ENCODE results near the gene SEMA6D. TPM values are rescaled to one million over a fixed set of nuclear protein-coding genes. Genes with fewer than 3 reads are reported as not detected.

SEMA6D gene
- total RNA-seq, 3 donors from 2014 or later (not counting 1 experiment from before 2014, with no cell fraction given): not detected

DNA sequence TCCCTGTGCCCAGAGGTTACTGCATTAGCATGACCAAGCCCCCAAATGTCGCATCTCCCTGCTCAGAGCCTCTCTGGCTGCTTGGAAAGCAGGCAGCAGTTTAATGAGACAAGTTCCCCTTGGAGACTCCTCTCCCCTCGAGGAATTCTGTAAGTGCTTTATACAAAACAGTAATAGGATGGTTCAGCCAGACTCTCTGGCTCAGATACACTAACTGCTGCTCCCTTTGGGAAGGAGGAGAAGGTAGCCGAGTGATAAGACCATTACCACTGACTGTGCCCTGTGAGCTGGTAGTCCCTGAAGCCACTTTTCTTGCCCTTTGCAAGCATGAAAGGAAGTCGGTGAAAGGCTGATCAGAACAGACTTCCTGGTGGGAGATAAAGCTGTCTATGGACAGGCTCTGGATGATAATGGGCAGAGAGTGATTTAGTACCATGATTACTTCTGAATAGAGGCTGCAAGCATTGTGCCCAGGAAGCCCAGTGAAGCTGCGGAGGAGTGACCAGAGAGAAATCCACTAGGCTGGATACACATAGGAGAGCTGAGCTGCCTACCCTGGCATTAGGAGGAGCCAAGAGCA, 100.8 kb downstream of the SEMA6D start:
- no peak overlapping the region for H3K4me3 Mint-ChIP-seq
- H3K9me3 Mint-ChIP-seq: no peaks in the 10 kb centered on the region
- Histone ChIP-seq H3K27ac (ENCODE audit: low read length) (no peak overlapping the region), H3K9me3 (ENCODE audit: control insufficient read depth, insufficient read depth, low read length) (no peaks in the 10 kb centered on the region), H3K4me3 (ENCODE audit: low read length) (no peak overlapping the region), H3K27me3 (ENCODE audit: control insufficient read depth, insufficient read depth, low read length) (no peaks in the 10 kb centered on the region), H3K4me1 (ENCODE audit: control insufficient read depth, insufficient read depth, low read length) (peaks cover 6% of the 10 kb centered on the region), H3K36me3 (ENCODE audit: control insufficient read depth, insufficient read depth, low read length) (no peaks in the 10 kb centered on the region)
- ATAC-seq (no peak), DNase-seq (no peak)
- H3K4me1 Mint-ChIP-seq: peaks cover 14 to 18% of the 10 kb centered on the region in 2 donors
- H3K27me3 Mint-ChIP-seq (ENCODE audit: low read depth in 2 of 2): no peaks in the 10 kb centered on the region
- no peak overlapping the region for H3K27ac Mint-ChIP-seq
- 78% methylated on average over 5 of the region's 5 CpGs for WGBS (ENCODE audit: insufficient coverage)
- intact Hi-C loops (cut with micrococcal nuclease): no loop called here
- H3K36me3 Mint-ChIP-seq: no peaks in the 10 kb centered on the region
- TF ChIP-seq, protein P1, sequence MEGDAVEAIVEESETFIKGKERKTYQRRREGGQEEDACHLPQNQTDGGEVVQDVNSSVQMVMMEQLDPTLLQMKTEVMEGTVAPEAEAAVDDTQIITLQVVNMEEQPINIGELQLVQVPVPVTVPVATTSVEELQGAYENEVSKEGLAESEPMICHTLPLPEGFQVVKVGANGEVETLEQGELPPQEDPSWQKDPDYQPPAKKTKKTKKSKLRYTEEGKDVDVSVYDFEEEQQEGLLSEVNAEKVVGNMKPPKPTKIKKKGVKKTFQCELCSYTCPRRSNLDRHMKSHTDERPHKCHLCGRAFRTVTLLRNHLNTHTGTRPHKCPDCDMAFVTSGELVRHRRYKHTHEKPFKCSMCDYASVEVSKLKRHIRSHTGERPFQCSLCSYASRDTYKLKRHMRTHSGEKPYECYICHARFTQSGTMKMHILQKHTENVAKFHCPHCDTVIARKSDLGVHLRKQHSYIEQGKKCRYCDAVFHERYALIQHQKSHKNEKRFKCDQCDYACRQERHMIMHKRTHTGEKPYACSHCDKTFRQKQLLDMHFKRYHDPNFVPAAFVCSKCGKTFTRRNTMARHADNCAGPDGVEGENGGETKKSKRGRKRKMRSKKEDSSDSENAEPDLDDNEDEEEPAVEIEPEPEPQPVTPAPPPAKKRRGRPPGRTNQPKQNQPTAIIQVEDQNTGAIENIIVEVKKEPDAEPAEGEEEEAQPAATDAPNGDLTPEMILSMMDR (IDR thresholded peaks at IDR 0.05): no peak

DNA sequence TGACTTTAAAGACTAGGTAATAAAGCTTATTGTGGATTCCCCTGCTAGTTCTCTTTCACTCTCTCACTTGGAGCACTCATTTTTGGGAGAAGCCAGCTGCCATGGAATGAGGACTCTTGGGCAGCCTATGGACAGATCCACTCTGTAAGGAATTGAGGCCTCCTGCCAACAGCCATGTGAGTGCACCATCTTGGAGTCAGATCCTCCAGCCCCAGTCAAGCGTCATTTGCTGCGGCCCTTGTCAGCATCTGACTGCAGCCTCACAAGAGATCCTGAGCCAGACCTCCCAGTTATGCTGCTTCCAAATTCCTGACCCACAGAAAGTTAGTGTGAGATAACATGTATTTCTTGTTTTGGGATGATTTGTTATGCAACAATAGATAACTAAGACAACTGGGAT, 101.9 kb downstream of the SEMA6D start:
- TF ChIP-seq, protein P1 (IDR thresholded peaks at IDR 0.05): no peak
- H3K9me3 Mint-ChIP-seq: no peaks in the 10 kb centered on the region
- H3K4me3 Mint-ChIP-seq: no peak overlapping the region
- intact Hi-C loops (cut with micrococcal nuclease): no loop called here
- Histone ChIP-seq H3K4me1 (ENCODE audit: control insufficient read depth, insufficient read depth, low read length) (no peaks in the 10 kb centered on the region), H3K9me3 (ENCODE audit: control insufficient read depth, insufficient read depth, low read length) (no peaks in the 10 kb centered on the region), H3K27ac (ENCODE audit: low read length) (no peak overlapping the region), H3K27me3 (ENCODE audit: control insufficient read depth, insufficient read depth, low read length) (no peaks in the 10 kb centered on the region), H3K4me3 (ENCODE audit: low read length) (no peak overlapping the region), H3K36me3 (ENCODE audit: control insufficient read depth, insufficient read depth, low read length) (no peaks in the 10 kb centered on the region)
- no peaks in the 10 kb centered on the region for H3K27me3 Mint-ChIP-seq (ENCODE audit: low read depth in 2 of 2)
- peaks cover 3 to 7% of the 10 kb centered on the region in 2 donors for H3K4me1 Mint-ChIP-seq
- H3K27ac Mint-ChIP-seq: no peak overlapping the region
- ATAC-seq (no peak), DNase-seq (no peak)
- no peaks in the 10 kb centered on the region for H3K36me3 Mint-ChIP-seq
- WGBS (ENCODE audit: insufficient coverage): 100% methylated on average over 2 of the region's 2 CpGs

DNA sequence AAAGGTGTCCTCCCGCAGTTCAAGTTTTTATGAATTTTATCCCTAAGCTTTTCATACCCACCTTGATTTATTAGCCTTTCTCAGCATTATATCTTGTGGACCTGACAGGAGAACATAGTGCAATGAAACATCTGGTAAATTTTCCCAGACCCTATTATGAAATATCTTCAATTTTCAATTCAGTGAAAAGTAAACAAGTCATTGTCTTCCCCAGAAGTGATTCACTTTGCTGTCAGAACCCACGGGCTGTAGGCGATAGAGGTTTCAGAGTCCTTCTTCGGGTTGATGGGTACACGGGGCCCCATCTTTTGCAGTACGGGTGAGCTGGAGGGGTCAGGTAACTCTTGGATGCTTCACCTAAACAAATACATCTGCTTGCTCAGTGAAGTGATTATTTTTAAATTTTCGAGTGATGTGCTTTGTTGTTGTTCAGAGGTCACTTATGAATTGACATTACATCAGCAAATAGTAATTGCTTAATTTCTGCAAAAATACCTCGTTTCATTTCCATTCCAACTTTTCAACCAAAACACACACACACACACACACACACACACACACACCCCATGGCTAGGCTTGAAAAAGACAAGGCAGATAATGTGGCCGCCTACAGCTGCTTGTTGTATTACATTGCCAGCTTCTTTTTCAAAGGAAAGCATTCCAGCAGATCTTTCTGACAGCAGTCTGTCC, 102.9 kb downstream of the SEMA6D start:
- Mint-ChIP-seq H3K9me3 (no peaks in the 10 kb centered on the region), H3K36me3 (no peaks in the 10 kb centered on the region), H3K4me1 (no peaks in the 10 kb centered on the region), H3K27me3 (ENCODE audit: low read depth in 2 of 2) (no peaks in the 10 kb centered on the region), H3K4me3 (no peak overlapping the region), H3K27ac (no peak overlapping the region)
- ATAC-seq: no peak
- H3K4me1 ChIP-seq (ENCODE audit: control insufficient read depth, insufficient read depth, low read length): no peaks in the 10 kb centered on the region
- no peaks in the 10 kb centered on the region for H3K36me3 ChIP-seq (ENCODE audit: control insufficient read depth, insufficient read depth, low read length)
- no peaks in the 10 kb centered on the region for H3K9me3 ChIP-seq (ENCODE audit: control insufficient read depth, insufficient read depth, low read length)
- H3K4me3 ChIP-seq (ENCODE audit: low read length): no peak overlapping the region
- H3K27ac ChIP-seq (ENCODE audit: low read length): no peak overlapping the region
- TF ChIP-seq, protein P1 (IDR thresholded peaks at IDR 0.05): no peak
- intact Hi-C loops (cut with micrococcal nuclease): no loop called here
- no peak for DNase-seq
- H3K27me3 ChIP-seq (ENCODE audit: control insufficient read depth, insufficient read depth, low read length): no peaks in the 10 kb centered on the region
- 86% methylated on average over 8 of the region's 9 CpGs for WGBS (ENCODE audit: insufficient coverage)

Measured in natural killer cell (primary cell).